Inflammatory macrophage treated with lipopolysaccharide for 4 hours (primary cell): ENCODE data around the gene PPP1R37.

Source experiments
- DNase-seq: peaks from one replicate; pipeline ENCODE4 v3.0.0-alpha.2; 2020

PPP1R37 gene

DNA sequence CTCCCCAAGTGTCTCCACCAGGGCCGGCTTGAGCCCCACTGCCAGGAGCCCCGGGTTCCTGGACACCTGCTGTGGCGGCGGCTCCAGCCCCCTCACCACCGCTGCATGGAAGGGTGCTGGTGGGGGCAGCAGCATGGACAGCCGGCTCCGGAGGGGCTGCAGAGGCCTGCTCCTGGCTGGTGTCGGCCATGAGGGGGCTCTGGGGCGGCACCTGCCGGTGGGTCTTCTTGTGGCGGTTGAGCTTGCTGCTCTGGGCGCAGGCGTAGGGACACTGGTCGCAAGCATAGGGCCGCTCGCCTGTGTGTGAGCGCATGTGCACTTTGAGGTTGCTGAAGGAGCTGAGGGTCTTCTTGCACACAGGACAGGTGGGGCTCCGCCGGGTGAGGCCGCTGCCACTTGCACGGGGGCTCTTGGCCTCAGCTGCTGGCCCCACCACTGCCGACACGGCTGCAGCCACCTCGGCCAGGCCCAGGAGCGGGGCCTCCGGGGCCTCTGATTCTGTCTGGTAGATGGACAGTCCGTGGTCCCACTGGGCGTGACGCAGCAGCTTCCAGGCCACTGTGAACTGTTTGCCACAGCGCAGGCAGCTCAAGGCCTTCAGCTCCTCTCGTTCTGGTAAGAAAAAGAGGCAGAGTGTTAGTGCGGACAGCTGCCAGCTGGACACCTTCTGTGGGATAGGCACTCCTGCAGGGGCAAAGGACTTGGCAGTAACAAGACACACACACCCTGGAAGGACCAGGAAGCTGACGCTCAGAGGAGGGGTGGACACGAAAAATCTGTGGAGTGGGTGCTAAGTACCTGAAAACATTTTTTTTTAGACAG lies 20.8 kb upstream of the PPP1R37 start:
- DNase-seq, result no peak

DNA sequence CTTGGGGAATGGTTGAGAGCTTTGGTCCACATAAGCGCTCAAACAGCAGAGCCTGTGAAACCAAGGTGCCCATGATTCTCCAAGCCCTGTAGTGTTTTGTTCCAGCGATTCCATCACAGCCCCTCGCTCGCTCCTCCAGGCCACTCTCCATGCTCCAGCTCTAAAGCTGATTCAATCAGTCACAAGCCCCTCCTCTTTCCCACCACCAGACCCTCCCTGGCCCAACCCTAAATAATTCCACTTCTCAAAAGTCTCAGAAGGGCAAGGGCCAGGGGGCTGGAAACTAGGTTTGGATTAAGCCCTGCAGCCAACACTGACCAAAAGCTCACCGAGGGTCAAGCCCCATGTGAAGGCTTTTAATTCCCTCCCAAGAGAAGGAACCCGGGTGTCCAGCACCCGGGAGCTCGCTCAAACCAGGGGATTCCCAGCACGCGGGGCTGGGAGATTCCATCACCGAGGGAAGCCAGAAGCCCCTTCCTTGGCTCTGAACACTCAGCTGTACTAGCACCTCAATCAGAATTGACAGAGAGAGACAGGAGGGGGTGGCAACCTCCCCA lies 18.2 kb upstream of the PPP1R37 start:
- DNase-seq, result no peak

DNA sequence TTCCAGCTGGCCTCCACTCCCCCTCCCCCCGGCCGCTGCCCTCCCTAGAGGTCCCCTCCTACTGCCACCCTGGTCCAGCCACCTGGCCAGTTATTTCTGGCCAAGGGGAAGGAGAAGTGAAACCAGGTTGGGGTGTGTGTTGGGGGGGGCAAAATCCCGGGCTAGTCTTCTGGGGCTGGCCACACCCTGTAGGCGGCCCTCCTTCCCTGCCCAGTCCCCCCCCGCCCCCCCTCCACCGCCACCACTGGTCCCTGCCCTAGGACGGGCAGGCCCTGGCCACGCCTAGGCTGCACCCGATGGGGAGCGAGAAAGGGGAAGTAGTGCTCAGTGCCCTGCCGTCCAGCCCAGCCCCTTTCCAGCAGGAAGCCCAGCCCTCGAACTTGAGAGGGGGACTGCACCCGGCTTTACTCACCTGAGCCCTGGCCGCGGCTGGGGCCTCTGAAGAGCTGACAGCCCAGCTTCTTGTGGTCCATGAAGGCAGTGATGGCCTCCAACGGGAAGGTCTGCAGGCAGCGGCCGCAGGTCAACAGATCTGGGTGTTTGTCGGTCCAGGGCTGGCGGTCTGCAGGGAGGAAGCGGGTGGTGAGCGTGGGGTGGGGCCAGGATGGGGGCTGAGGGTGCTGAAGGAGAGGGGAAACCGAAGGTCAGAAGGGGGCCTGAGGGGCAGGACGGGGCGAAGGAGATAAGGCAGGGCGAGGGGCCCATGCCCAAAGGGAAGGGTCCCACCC lies 17.5 kb upstream of the PPP1R37 start:
- DNase-seq, result peak; percentile 94

DNA sequence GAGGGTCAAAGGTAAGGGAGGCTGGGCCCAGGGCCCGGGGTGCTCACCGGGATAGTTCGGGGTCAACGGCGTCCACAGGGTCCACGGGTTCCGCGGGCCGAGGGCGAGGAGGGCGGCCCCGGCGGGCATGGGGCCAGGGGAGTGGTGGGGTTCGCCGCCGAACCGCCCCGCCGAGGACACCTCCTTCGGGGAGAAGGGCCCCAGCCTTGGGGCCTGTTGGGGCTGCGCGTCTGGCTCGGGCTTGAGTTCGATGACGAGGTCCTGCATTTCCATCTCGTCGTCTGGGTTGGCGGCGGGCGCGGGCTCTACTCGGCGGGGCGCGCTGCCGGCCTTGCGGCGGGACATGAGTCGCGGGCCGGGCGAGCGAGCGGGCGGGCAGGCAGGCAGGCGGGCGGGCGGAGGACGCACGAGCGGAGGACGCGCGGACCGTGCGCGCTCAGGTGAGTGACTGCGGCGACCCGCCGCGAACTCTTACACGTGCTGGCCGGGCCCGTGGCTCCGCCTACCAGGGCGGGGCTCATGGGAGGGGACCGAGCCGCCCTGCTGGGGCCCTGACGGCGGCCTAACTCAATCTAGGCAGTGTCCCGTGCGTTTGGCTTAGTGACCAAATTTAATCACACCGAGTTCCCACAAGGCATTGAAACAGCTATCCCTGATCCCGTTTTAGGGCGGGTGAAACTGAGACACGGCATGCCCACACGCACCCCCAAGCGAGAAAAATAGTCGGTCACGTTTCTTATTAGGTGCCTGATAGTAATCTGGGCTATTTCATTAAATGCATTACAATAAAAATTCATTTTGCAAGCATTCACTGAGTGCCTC lies 16.7 kb upstream of the PPP1R37 start, which contains the start of gene ZNF296:
Gene ZNF296, minus strand, starts transcription at position 450 of the 822 bp plus-strand sequence. Its CDS starts 105 bp downstream, at position 345.
- DNase-seq, result peak; percentile 76

DNA sequence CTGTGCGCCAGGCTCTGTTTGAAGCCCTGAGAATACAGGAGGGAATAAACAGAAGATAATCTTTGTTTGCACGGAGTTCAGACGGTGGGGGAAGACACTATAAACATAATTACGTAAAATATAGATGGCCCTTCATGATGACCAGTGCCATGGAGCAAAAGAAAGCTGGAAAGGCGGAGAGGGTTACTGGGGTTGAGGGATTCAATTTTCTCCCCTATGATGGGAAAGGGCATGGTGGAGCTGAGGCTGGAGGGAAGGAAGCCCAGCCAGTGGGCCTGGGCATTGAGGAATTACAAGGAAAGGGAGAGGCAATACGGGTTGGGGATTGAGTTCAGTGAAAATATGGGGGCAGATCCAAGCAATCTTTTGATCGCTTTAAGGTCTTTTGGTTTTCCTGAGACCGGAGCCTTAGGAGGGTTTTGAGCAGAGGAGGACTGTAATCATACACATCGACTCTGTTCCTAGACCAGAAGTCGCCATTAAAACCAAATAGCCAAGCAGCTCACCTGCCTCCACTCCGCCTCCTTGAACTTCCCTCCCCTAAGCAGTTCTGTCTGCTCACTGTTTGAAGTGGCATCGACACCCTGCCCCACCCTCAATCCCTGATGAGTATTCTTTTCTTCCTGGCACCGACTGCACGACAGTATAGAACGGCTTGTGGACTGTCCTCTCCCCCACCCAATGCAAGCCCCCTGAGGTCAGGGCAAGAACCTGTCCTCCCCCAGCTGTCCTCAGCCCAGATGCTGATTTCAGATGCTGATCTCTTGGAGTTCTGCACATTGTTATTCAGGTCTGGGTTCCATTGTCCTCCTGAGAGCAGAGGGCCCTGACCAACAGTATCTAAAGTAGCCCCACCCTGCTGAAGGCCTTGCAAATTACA lies 15.9 kb upstream of the PPP1R37 start:
- DNase-seq, result no peak

DNA sequence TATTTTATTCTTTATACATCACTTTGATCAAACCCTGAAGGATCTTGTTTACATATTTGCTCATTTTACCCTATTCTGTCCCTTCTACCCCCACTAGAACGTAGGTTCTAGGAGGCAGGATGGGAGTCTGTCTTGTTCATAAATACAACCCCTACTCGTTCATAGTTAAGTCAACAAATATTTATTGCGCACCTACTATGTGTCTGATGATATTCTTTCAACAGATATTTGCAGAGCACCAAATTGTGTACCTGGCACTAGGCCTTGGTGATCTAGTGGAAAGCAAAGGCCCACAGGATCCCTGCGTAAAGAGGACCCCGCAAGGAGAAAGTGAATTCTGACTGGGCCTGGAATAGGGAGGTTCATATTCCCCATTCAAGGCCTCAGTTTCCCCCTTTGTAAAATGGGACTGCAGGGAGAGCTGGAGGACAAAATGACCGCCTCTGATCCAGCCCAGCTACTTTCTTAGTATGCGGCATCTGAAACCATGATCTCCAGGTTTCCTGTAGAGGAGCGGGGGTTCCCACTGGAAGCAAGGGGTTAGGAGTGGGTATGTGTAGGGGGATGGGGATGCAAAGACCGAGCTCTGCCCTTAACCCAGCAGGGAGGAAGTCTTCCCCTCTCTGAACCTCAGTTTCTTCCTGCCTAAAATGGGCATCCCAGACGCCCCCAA lies 14.5 kb upstream of the PPP1R37 start:
- no peak for DNase-seq

DNA sequence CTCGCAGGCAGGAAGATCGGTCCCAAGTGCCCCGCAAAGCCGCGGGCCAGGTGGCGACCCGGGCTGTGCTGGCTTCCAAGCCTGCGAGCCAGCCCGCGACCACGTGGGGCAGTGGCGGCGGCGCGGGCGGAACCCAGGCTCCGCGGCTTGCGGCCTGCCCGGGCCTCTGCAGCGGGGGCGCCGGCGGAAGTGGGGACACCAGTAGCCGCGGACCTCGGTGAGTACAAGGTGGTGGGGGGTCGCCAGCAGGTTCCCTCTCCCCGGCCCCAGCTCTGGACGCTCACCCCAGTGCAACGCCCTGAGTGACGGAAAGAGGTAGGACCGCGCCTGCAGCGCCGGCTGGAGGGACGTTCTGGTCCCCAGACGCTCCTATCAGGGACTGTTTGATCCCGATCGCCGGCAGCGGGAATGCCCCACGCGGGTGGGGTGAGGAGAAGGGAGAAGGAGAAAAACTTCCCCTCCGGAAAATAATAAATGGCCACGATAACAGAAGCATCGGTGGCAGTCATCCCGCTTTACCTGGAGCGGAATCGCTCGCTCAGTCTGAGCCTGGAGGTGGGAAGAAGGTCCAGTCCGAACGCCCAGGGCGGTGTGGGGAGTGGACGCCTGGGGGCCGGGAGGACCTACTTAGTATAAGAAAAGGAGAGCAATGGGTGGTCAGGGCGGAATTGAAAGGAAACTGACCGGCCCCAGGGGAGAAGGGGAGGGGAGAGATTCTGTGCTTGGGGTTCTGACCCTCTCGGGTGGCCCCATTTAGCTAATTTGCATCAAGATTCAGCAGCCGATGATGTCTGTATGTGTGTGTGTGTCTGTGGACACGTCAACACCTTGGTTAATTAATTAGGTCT lies 13.7 kb upstream of the PPP1R37 start, which contains the start of gene GEMIN7:
Gene GEMIN7, plus strand, starts transcription at position 198 of the 848 bp plus-strand sequence. CDS start 10,855 bp downstream, outside the sequence.
- peak; percentile 68 for DNase-seq

DNA sequence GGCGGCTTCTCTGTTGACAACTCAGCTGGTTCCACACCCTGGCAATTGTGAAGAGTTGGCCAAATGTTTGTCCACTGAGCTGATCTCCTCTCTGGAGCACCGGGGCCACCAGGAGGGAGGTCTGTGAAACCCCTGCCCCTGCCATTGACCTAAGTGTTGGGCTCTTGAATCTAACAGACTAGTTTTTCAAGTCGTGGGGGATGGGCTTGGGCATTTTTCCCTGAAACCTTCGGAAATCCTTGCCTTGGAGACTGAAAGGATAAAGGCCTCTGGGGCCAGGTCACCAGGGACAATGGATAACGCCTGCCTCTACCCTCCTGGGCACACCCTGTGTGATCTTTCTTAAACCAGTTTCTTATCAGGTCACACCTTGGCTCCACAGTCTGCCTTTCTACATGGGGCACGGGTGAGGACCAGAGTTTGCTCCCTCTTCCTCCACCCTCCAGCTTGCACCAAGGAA lies 13.0 kb upstream of the PPP1R37 start:
- DNase-seq, result no peak

DNA sequence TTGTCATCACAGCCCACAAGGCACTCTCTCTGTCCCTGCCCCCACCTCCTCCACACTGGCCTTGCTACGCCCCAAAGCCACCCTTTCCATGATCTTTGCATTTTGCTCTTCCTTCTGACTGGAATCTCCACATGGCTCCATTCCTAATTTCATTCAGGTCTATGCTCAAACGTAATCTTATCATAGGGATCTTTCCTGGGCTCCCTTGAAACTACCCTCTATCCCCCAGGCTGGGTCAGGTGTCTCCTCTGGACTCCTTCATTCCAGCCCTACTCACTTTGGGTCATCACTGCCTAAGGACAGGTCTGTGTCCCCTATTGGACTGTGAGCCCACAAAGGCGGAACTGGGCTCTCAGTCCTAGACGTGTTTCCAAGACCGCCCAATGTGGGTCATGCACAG lies 10.8 kb upstream of the PPP1R37 start:
- DNase-seq, result no peak

DNA sequence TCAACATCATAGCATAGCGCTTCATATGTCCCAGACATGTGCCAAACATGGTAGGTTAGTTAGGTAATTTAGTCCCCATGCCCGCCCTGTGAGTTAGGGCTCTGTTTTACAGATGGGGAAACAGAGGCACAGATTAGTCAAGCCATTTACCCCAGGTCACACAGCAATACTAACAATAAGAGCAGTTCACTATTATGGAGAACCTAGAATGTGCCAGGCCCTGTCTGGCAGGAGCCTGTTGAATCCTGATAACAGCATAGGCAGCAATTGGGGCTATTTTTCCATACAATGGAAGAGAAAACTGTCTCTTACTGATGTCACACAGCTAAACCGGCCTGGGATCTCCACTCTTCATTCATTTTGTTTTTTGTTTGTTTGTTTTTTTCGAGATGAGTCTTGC lies 6.5 kb upstream of the PPP1R37 start:
- DNase-seq, result no peak

DNA sequence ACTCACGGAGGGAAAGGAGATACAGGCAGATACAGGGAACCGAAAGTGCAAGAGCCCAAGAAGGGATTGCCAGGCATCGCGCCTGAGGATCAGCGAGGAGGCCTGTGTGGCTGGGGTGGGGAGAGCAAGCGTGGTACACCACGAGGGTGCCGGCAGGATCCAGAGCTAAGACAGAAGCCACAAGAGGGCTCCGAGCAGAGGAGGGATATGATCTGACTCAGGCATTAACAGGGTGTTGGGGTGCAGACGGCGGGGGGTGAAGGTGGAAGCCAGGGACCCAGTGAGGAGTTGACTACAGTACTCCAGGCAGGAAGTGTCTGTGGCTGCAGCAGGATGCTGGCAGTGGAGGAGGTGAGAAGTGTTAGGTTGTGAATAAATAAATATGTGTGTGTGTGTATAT lies 5.4 kb upstream of the PPP1R37 start:
- DNase-seq, result peak; percentile 38

DNA sequence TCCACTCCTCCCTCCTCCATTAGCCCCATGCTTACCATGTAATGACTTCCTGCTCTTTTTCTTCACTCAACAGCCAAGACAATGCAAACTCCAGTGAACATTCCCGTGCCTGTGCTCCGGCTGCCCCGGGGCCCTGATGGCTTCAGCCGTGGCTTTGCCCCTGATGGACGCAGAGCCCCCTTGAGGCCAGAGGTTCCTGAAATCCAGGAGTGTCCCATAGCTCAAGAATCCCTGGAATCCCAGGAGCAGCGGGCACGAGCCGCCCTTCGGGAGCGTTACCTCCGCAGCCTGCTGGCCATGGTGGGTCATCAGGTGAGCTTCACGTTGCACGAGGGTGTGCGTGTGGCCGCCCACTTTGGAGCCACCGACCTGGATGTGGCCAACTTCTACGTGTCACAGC lies 2.9 kb upstream of the PPP1R37 start:
- DNase-seq, result no peak

DNA sequence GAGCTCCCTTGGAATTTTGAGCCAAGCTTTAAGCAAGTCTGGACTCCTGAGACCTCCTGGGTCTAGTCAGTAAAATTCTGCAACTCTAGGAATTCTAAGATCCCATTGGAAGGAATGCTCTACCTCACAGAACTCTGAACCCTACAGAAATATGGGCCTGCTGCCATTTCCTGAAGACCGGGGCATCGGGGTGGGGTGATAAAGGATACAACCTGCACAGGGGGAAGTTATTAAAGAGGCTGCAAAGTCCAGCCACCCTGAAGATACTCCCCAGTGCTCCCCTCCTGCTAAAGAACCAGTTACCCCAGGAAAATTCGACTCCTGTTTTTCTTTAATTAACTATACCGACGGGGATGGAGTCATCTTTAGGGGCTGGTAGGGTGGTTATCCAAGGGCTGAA lies 2.4 kb upstream of the PPP1R37 start:
- no peak for DNase-seq

DNA sequence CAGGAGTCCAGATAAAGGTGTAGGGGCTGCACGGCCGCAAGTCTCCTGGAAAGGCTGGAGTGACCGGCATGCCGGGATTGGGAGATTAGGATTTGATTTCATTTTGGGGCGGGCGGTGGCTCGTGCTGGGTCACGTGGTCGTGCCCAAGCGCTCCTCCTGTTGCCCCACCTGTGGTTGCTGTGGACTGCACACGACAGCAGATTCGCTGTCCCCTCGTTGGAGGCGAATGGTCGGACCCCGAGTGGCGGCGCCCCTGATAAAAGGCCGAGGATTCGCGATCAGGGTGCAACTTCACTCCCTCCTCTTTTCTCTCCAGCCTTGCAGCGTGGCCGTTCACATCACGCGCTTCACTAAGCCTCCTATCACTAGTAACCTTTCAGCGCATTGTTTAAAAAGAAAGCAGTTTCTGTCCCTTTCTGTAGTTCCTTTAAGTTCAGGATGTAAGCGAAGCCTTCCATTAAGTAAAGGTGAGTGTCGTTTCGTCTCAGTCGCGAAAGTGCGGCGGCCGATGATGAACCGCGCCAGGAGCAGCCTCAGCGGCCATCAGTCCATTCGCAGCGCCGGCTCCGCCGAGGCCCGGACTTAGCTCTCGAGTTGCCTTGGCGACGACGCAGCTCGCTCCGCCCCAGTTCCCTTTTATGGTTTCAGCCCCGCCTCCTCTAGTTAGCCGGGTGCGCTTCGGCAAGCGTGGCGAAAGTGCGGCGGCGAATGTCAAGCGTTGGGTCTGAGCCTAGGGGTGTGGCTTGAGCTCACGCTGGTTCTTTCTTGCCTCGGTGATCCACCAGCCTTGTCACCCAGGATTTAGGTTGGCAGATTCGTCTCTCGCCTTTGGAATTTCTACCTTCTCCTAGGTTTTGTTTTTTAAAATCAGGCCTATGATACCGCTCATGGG lies 1.7 kb upstream of the PPP1R37 start:
- DNase-seq, result peak; percentile 99

DNA sequence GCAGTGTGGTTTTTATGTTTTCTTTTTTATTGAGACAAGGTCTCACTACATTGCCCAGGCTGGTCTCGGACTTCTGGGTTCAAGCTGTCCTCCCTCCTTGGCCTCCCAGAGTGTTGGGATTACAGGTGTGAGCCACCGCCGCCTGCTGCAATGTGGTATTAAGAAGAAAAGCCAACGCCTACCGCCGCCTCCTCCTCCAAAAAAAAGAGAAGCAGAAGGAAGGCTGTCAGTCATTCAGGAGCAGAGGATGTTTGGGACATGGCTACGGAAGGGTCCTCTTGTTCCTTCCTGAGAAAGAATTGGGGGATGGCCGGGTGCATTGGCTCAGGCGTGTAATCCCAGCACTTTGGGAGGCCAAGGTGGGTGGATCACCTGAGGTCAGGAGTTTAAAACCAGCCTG lies 1.2 kb downstream of the PPP1R37 start:
- DNase-seq, result no peak

DNA sequence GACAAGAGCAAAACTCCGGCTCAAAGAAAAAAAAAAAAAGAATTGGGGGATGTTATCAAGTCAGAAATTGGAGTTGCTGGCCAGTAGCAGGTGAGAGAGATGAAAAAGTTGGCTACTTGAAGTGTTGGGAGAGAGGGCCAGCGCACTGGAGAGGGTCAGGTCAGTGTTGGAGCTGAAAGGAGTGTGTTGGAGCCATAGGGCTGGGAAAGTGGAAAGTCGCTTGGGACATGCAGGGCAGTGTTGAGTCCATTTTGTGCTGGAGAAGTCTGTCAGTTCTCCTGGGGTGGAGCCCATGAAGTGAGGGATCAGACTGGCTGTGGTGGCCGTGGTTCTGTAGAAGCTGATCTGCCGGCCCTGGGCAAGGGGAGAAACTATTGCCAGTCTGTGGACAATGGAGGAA lies 1.7 kb downstream of the PPP1R37 start:
- DNase-seq, result no peak

DNA sequence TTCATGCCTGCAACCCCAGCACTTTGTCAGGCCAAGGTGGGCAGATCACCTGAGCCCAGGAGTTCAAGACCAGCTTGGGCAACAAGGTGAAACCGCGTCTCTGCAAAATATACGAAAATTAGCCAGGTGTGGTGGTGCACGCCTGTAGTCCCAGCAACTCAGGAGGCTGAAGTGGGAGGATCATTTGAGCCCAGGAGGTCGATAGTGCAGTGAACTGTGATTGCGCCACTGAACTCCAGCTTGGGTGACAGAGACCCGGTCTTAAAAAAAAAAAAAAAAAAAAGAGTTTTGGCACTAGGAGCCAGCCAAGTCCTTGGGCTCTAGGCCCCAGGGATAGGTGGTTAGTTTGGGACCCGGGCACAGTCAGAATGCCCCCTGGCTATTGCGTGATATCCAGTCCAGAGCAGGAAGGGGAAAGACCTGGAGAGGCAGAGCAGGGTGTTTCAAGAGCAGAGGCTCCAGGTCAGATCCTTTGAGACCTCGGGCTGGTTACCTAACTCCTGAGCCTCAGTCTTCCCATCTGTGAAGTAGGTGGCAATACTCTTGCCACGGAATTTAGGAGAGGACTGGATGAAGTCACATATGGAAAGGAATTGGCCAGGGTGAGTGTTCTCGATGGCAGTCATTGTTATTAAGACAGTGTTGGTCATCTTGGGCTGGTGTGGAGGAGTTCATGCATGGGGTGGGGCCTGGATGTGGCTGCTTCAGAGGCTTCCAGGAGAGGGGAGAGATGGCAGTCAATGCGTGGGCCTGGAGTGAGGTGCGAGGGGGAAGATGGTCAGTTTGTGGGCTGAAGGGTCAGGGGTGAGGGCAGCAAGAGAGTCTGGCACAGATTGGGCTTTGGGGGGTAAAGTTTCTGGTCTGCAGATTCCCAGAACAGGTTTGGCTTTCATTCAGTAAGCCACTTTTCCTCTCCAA lies 2.8 kb downstream of the PPP1R37 start:
- DNase-seq, result peak; percentile 10

DNA sequence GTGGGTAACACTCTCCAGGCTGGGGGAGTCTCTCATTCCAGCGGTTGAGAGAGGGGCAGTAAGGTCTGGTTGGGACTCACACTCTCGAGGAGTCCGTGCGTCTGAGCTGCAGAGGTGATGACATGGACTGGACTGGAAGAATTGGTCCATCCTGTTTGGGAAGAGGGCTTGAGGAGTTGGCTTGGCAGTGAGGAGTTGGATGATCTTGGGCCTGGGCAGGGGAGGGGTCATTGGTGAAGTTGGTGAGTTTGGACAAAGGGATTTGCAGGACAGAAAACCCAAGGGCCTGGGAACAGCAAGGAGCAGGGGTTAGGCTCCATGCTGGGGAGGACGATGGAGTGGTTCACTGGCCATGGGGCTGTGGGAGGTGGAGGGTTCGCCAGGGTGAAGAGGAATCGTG lies 3.7 kb downstream of the PPP1R37 start:
- no peak for DNase-seq
